Neural crest cell (in vitro differentiated cells): ENCODE data around the gene BTF3. TPM values are rescaled to one million over a fixed set of nuclear protein-coding genes. Genes with fewer than 3 reads are reported as not detected.
"Not testable (repeated sequence)": the region's sequence is repeated elsewhere in the genome, so short reads cannot be mapped to it uniquely, and the experiment has no call there.

Experiments used
- DNase-seq: peaks from one replicate; pipeline ENCODE4 v3.0.0; 2021; ENCODE audit warnings: low read depth, mixed read lengths, low spot score
- H3K27ac Mint-ChIP-seq: one replicate; pipeline ENCODE4 v1.8.0; 2021; ENCODE audit warnings: mild to moderate bottlenecking, mixed read lengths; ENCODE audit not compliant: unreplicated experiment
- H3K27me3 Mint-ChIP-seq: 2 replicates; pipeline ENCODE4 v1.8.0; 2021; ENCODE audit warnings: low read depth, mild to moderate bottlenecking, mixed read lengths
- H3K36me3 Mint-ChIP-seq: 2 replicates; pipeline ENCODE4 v1.8.0; 2021; ENCODE audit warnings: low read depth, mild to moderate bottlenecking, mixed read lengths
- H3K4me1 Mint-ChIP-seq: 2 replicates; pipeline ENCODE4 v1.8.0; 2021; ENCODE audit warnings: mixed read lengths
- H3K4me3 Mint-ChIP-seq: one replicate; pipeline ENCODE4 v1.8.0; 2021; ENCODE audit warnings: mild to moderate bottlenecking, mixed read lengths
- H3K9me3 Mint-ChIP-seq: 2 replicates; pipeline ENCODE4 v1.8.0; 2021; ENCODE audit warnings: mixed read lengths
- total RNA-seq: library from RNA; stranded (reverse); gene quantifications from 2 replicates; pipeline ENCODE4 v1.2.1, GENCODE V29; 2021
- TF ChIP-seq, protein P1 (sequence below): fragments of 200-600 bp; sonication (generic); conservative IDR thresholded peaks from 2 replicates; pipeline ENCODE4 v1.5.0; 2021; ENCODE audit warnings: antibody characterized with exemption, mild to moderate bottlenecking

BTF3 gene
- total RNA-seq, 1 donor from 2014 or later: 589 TPM

DNA sequence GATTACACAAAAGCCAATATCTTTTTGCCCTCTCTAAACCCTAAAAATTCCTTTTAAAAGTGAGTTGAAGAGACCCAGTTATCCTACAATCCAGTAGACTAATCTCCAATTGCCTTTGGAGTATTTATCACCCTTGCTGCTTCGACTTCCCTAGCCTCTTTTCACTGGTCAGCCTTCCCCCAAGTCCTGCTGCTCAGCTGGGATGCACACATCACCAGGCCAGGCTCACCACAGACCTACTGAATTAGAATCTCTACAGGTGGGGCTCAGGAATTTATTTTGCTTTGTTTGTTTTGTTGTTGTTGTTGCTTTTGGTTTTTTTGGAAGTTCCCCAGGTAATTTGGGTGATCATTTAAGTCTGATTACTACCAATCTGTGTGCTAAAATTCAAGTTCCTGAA is 38.1 kb upstream of the BTF3 start:
- H3K9me3 Mint-ChIP-seq: no peaks in the 10 kb centered on the region
- H3K4me1 Mint-ChIP-seq: no peaks in the 10 kb centered on the region
- no peaks in the 10 kb centered on the region for H3K36me3 Mint-ChIP-seq
- DNase-seq: no peak
- no peak overlapping the region for H3K4me3 Mint-ChIP-seq
- TF ChIP-seq, protein P1, sequence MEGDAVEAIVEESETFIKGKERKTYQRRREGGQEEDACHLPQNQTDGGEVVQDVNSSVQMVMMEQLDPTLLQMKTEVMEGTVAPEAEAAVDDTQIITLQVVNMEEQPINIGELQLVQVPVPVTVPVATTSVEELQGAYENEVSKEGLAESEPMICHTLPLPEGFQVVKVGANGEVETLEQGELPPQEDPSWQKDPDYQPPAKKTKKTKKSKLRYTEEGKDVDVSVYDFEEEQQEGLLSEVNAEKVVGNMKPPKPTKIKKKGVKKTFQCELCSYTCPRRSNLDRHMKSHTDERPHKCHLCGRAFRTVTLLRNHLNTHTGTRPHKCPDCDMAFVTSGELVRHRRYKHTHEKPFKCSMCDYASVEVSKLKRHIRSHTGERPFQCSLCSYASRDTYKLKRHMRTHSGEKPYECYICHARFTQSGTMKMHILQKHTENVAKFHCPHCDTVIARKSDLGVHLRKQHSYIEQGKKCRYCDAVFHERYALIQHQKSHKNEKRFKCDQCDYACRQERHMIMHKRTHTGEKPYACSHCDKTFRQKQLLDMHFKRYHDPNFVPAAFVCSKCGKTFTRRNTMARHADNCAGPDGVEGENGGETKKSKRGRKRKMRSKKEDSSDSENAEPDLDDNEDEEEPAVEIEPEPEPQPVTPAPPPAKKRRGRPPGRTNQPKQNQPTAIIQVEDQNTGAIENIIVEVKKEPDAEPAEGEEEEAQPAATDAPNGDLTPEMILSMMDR: no peak
- H3K27ac Mint-ChIP-seq: no peak overlapping the region
- H3K27me3 Mint-ChIP-seq: peaks cover 65% of the 10 kb centered on the region

DNA sequence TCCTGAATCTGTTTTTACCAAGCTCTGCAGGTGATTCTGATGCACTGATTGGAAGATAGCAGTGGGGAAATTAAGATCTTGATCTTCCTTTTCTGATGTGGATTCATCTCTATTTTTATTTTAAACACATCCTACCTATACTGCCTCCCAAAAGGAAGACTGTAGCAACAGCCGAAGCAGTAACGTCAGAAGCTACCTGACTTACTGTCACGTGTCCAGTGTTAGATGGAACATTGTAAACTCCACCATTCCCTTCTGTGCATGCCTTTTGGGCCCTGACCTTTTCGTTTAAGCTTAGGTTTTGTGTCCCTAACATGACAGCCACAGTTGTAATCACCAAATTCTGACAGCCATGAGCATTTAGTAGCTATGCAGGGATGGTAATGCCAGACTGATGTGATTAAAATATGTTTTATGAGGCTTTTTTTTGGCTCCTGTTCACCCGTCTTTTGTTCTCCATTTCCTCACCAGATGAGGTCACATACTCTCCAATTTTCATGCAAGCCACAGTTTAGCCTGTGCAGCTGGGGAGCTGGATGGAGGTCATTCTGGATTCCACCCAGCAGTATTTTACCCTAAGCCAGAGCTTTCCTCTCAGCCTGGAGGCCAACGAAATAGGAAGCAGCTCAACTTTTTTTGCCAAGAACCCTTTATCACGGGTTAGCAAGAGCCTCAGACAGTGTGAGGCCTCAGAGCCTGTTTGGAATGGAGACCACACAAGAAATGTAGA is 34.1 kb upstream of the BTF3 start:
- TF ChIP-seq, protein P1: no peak
- no peaks in the 10 kb centered on the region for H3K4me1 Mint-ChIP-seq
- DNase-seq: no peak
- H3K27me3 Mint-ChIP-seq: peaks cover 55% of the 10 kb centered on the region
- H3K9me3 Mint-ChIP-seq: no peaks in the 10 kb centered on the region
- H3K36me3 Mint-ChIP-seq: no peaks in the 10 kb centered on the region
- no peak overlapping the region for H3K27ac Mint-ChIP-seq
- no peak overlapping the region for H3K4me3 Mint-ChIP-seq

DNA sequence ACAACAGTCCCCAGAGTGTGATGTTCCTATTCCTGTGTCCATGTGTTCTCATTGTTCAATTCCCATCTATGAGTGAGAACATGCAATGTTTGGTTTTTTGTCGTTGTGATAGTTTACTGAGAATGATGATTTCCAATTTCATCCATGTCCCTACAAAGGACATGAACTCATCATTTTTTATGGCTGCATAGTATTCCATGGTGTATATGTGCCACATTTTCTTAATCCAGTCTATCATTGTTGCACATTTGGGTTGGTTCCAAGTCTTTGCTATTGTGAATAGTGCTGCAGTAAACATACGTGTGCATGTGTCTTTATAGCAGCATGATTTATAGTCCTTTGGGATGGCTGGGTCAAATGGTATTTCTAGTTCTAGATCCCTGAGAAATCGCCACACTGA is 29.6 kb upstream of the BTF3 start:
- DNase-seq, H3K27ac Mint-ChIP-seq, H3K9me3 Mint-ChIP-seq, H3K4me1 Mint-ChIP-seq, H3K4me3 Mint-ChIP-seq, H3K36me3 Mint-ChIP-seq: not testable (repeated sequence)
- H3K27me3 Mint-ChIP-seq: peaks cover 34% of the 10 kb centered on the region

DNA sequence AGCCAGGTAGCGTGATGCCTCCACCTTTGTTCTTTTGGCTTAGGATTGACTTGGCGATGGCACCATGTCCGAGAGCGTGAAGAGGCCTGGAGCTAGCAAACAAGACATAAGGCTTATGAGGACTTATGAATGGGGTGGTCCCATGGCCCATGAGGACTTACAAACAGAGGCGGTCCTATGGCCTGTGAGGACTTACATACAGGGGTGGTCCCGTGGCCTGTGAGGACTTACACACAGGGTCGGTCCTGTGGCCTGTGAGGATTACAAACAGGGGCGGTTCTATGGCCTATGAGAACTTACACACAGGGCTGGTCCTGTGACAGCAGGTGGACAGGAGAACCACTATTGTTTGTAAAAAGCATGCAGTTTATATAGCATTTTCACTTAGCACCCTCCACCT is 28.4 kb upstream of the BTF3 start:
- TF ChIP-seq, protein P1: no peak
- H3K36me3 Mint-ChIP-seq: no peaks in the 10 kb centered on the region
- no peak overlapping the region for H3K27ac Mint-ChIP-seq
- H3K4me1 Mint-ChIP-seq: no peaks in the 10 kb centered on the region
- H3K27me3 Mint-ChIP-seq: peaks cover 27% of the 10 kb centered on the region
- no peak for DNase-seq
- H3K4me3 Mint-ChIP-seq: no peak overlapping the region
- H3K9me3 Mint-ChIP-seq: no peaks in the 10 kb centered on the region

DNA sequence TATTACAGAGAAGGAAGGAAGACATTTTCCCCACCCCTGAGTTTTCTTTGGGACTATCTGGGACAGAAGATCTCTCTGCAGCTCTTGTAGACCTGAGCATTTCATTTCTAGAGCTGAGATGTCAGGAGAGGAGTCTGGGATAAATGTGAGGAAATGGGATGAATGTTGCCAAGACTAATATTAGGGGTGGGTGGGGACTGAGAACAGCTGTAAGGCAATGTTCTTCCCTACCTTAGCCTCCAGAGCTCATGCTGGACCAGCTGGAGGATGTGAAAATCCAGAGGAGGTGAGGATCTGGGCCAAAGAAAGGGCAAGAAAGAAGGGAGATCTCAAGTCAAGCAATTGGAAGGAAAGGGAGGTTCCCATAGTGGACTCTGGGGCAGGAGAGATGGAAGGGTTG is 26.6 kb upstream of the BTF3 start:
- TF ChIP-seq, protein P1: no peak
- no peak overlapping the region for H3K27ac Mint-ChIP-seq
- no peaks in the 10 kb centered on the region for H3K36me3 Mint-ChIP-seq
- DNase-seq: no peak
- H3K9me3 Mint-ChIP-seq: no peaks in the 10 kb centered on the region
- peaks cover 12% of the 10 kb centered on the region for H3K27me3 Mint-ChIP-seq
- no peak overlapping the region for H3K4me3 Mint-ChIP-seq
- no peaks in the 10 kb centered on the region for H3K4me1 Mint-ChIP-seq

DNA sequence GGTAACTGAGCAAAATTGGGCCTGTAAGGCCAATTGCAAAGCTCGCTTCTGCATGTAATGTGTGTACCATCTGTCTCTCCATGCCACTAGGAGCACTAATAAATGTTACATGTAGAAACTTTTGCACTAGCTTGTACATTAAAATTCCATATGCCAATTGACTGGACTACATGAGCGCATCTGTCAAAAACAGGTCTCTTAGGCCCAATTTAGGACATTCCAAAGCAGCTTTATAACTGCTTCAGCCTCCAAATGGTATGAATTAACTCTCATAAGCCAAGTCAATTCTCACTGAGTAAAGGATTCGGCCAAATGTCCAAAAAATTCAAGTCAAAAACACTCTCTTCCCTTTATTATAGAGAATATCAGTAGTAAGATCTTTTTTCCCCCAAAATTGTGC is 26.1 kb upstream of the BTF3 start:
- peaks cover 8% of the 10 kb centered on the region for H3K27me3 Mint-ChIP-seq
- no peaks in the 10 kb centered on the region for H3K9me3 Mint-ChIP-seq
- no peaks in the 10 kb centered on the region for H3K36me3 Mint-ChIP-seq
- no peak for DNase-seq
- TF ChIP-seq, protein P1: no peak
- no peak overlapping the region for H3K4me3 Mint-ChIP-seq
- H3K27ac Mint-ChIP-seq: no peak overlapping the region
- no peaks in the 10 kb centered on the region for H3K4me1 Mint-ChIP-seq
